Testis (tissue), 3 donors: ENCODE results near the gene SORCS3. TPM values are rescaled to one million over a fixed set of nuclear protein-coding genes. Genes with fewer than 3 reads are reported as not detected.

ENCODE experiments used
- DNase-seq: peaks from one replicate; pipeline ENCODE4 v3.0.0-alpha.2; 2019
- H3K27ac ChIP-seq, 2 donors: fragments of 200-600 bp; sonication (generic); one replicate each; pipeline ENCODE4 v1.5.1; 2019
- H3K27me3 ChIP-seq: fragments of 200-600 bp; sonication (generic); one replicate; pipeline ENCODE4 v1.5.1; 2019
- H3K36me3 ChIP-seq: fragments of 200-600 bp; sonication (generic); one replicate; pipeline ENCODE4 v1.5.1; 2017; ENCODE audit warnings: low read depth; ENCODE audit errors: missing control alignments
- H3K4me1 ChIP-seq: fragments of 200-600 bp; sonication (generic); one replicate; pipeline ENCODE4 v1.5.1; 2019
- H3K4me3 ChIP-seq, 2 donors: fragments of 200-600 bp; sonication (generic); one replicate each; pipeline ENCODE4 v1.5.1; 2017 to 2019
- H3K9me3 ChIP-seq: fragments of 200-600 bp; sonication (generic); one replicate; pipeline ENCODE4 v1.5.1; 2017
- CTCF ChIP-seq, 3 experiments: fragments of 450-650 bp in 2 of 3; fragments of 200-600 bp in 1 of 3; sonication (generic) in 1 of 3; IDR thresholded peaks; one replicate each; pipeline ENCODE4 v1.5.1; 2016 to 2019; ENCODE audit warnings: antibody characterized with exemption in 3 of 3, mild to moderate bottlenecking in 2 of 3, moderate library complexity in 1 of 3
- POLR2A ChIP-seq: fragments of 450-650 bp; IDR thresholded peaks from one replicate; pipeline ENCODE4 v1.6.1; 2017; ENCODE audit warnings: antibody characterized with exemption, mild to moderate bottlenecking, moderate library complexity
- WGBS, 2 donors: methylation state at CpG; one replicate each; pipeline ENCODE4 v1.1.5; 2018; 5-methylcytosine and 5-hydroxymethylcytosine counted together
- intact Hi-C: fragments of 100-400 bp; cut with DNase I; formaldehyde crosslinking; loops from one replicate; pipeline ENCODE4 v1.15.1; 2023; ENCODE audit warnings: low total_unique reads
- polyA plus RNA-seq: library from polyadenylated mRNA; stranded (reverse); fragments of 350-450 nt; fragmentation: Illumina TruSeq; extraction: RNeasy Lipid Tissue Mini Kit (QIAGEN cat#74804); gene quantifications from one replicate; pipeline ENCODE4 v1.2.3, GENCODE V29; 2014; ENCODE audit warnings: low read depth, low replicate concordance; ENCODE audit not compliant: insufficient read depth
- total RNA-seq, 2 donors: library from RNA; depleted of rRNA; stranded (reverse); fragments of >200 nt; gene quantifications; one replicate each; pipeline ENCODE4 v1.2.3, GENCODE V29; 2016

The SORCS3 gene
- total and polyA plus RNA-seq, 3 donors from 2014 or later: 1.3 to 2.2 (median 1.7) TPM

- intact Hi-C loops: no loop called here
- Histone ChIP-seq H3K36me3 (no peaks in the 10 kb centered on the region), H3K27ac (no peak overlapping the region), H3K9me3 (no peaks in the 10 kb centered on the region), H3K4me3 (no peak overlapping the region), H3K27me3 (no peaks in the 10 kb centered on the region), H3K4me1 (no peaks in the 10 kb centered on the region)
- DNase-seq: no peak
- WGBS, 2 donors: 85 to 87% methylated on average over 3 of the region's 3 CpGs
- TF ChIP-seq CTCF (IDR thresholded peaks at IDR 0.05) (no peak), POLR2A (no peak)
Observed at GRCh38 chr10:105269689-105270088, 628.6 kb downstream of the SORCS3 start.

GRCh38 chr10:105274556-105275070 lies 633.5 kb downstream of the SORCS3 start:
- H3K9me3 ChIP-seq: no peaks in the 10 kb centered on the region
- H3K36me3 ChIP-seq: no peaks in the 10 kb centered on the region
- no peaks in the 10 kb centered on the region for H3K4me1 ChIP-seq
- no peak for TF ChIP-seq CTCF (IDR thresholded peaks at IDR 0.05)
- TF ChIP-seq POLR2A: no peak
- H3K27ac ChIP-seq: no peak overlapping the region
- 75 to 79% methylated on average over 3 of the region's 3 CpGs for WGBS, 2 donors
- intact Hi-C loops: no loop called here
- H3K4me3 ChIP-seq: no peak overlapping the region
- H3K27me3 ChIP-seq: no peaks in the 10 kb centered on the region
- DNase-seq: no peak

GRCh38 chr10:105278439-105278838 lies 637.3 kb downstream of the SORCS3 start:
- no peaks in the 10 kb centered on the region for H3K27me3 ChIP-seq
- no peak for TF ChIP-seq CTCF (IDR thresholded peaks at IDR 0.05)
- TF ChIP-seq POLR2A: no peak
- no peak overlapping the region for H3K27ac ChIP-seq
- 92 to 95% methylated on average over 7 of the region's 7 CpGs for WGBS, 2 donors
- H3K36me3 ChIP-seq: no peaks in the 10 kb centered on the region
- no peaks in the 10 kb centered on the region for H3K9me3 ChIP-seq
- DNase-seq: no peak
- H3K4me1 ChIP-seq: no peaks in the 10 kb centered on the region
- intact Hi-C loops: no loop called here
- no peak overlapping the region for H3K4me3 ChIP-seq

GRCh38 chr10:105279101-105279500 lies 638.0 kb downstream of the SORCS3 start:
- no peak for DNase-seq
- H3K4me1 ChIP-seq: no peaks in the 10 kb centered on the region
- H3K27ac ChIP-seq: no peak overlapping the region
- TF ChIP-seq CTCF (IDR thresholded peaks at IDR 0.05): no peak
- no peak for TF ChIP-seq POLR2A
- intact Hi-C loops: no loop called here
- no peak overlapping the region for H3K4me3 ChIP-seq
- no peaks in the 10 kb centered on the region for H3K36me3 ChIP-seq
- H3K9me3 ChIP-seq: no peaks in the 10 kb centered on the region
- H3K27me3 ChIP-seq: no peaks in the 10 kb centered on the region

- TF ChIP-seq CTCF (IDR thresholded peaks at IDR 0.05) (no peak), POLR2A (no peak)
Observed at GRCh38 chr10:105280895-105281294, 639.8 kb downstream of the SORCS3 start.

More at GRCh38 chr10:105280895-105281294, 639.8 kb downstream of the SORCS3 start:
- H3K27me3 ChIP-seq: no peaks in the 10 kb centered on the region
- 85 to 95% methylated on average over 1 of the region's 1 CpG for WGBS, 2 donors
- no peaks in the 10 kb centered on the region for H3K36me3 ChIP-seq
- no peak overlapping the region for H3K4me3 ChIP-seq
- intact Hi-C loops: no loop called here
- DNase-seq: no peak
- H3K9me3 ChIP-seq: no peaks in the 10 kb centered on the region
- no peak overlapping the region for H3K27ac ChIP-seq
- H3K4me1 ChIP-seq: no peaks in the 10 kb centered on the region
